Dermis lymphatic vessel endothelial cell (primary cell): Measurements from ENCODE around the gene CCNL2. TPM values are rescaled to one million over a fixed set of nuclear protein-coding genes. Genes with fewer than 3 reads are reported as not detected.

ENCODE experiments used
- total RNA-seq: library from RNA; depleted of rRNA; stranded (reverse); fragments of >200 nt; gene quantifications from 2 replicates; pipeline ENCODE4 v1.2.1, GENCODE V29; 2014

The CCNL2 gene
- 68.4 and 96.8 TPM in 2 replicates for total RNA-seq

GRCh38 chr1:1399187-1399871 lies at the start of gene CCNL2:
Gene CCNL2 (minus strand): TSS chr1:1399335. CDS start chr1:1399306, 29 bp downstream.

GRCh38 chr1:1435106-1435903 lies 36.2 kb upstream of the CCNL2 start, which contains the start of gene VWA1:
Gene VWA1 (plus strand): TSS chr1:1435690. CDS start chr1:1435749, 59 bp downstream.

GRCh38 chr1:1421147-1421906 lies 22.2 kb upstream of the CCNL2 start, which contains the start of gene ANKRD65:
Gene ANKRD65 (minus strand): TSS chr1:1421276. CDS start chr1:1421005, 271 bp downstream.

GRCh38 chr1:1406821-1407635 lies 7.9 kb upstream of the CCNL2 start, which contains the start of gene MRPL20:
Gene MRPL20 (minus strand): TSS chr1:1407293. CDS start chr1:1407217, 76 bp downstream.

GRCh38 chr1:1374929-1375662 lies 24.0 kb downstream of the CCNL2 start, which contains the start of gene AURKAIP1:
Gene AURKAIP1 (minus strand): TSS chr1:1375207. CDS start chr1:1374756, 451 bp downstream.

GRCh38 chr1:1358433-1359271 lies 40.5 kb downstream of the CCNL2 start, which contains the start of gene MXRA8:
Gene MXRA8 (minus strand): TSS chr1:1358555. CDS start chr1:1358504, 51 bp downstream.

GRCh38 chr1:1349256-1350012 lies 49.7 kb downstream of the CCNL2 start, which contains the start of gene DVL1:
Gene DVL1 (minus strand): TSS chr1:1349418. CDS start chr1:1349065, 353 bp downstream.

Other genes with a start within 250 kb of the CCNL2 start
- not detected in 2 replicates for gene TTLL10, start 225.5 kb downstream of the CCNL2 start, total RNA-seq
- 0.11 TPM in 1 of 2 replicates, not detected in the other for gene TNFRSF18, start 192.7 kb downstream of the CCNL2 start, total RNA-seq
- 1.2 and 1.7 TPM in 2 replicates for gene TNFRSF4, start 185.2 kb downstream of the CCNL2 start, total RNA-seq
- gene SDF4, start 167.3 kb downstream of the CCNL2 start, total RNA-seq: 79.1 and 94.0 TPM in 2 replicates
- 21.3 and 23.4 TPM in 2 replicates for gene B3GALT6, start 167.1 kb downstream of the CCNL2 start, total RNA-seq
- gene C1QTNF12, start 152.6 kb downstream of the CCNL2 start, total RNA-seq: 0.09 and 0.22 TPM in 2 replicates
- 27.4 and 32.7 TPM in 2 replicates for gene UBE2J2, start 125.5 kb downstream of the CCNL2 start, total RNA-seq
- gene SCNN1D, start 118.9 kb downstream of the CCNL2 start, total RNA-seq: 0.22 and 0.26 TPM in 2 replicates
- 14.3 and 14.4 TPM in 2 replicates for gene ACAP3, start 91.4 kb downstream of the CCNL2 start, total RNA-seq
- gene PUSL1, start 90.7 kb downstream of the CCNL2 start, total RNA-seq: 7.3 and 8.6 TPM in 2 replicates
- 51.3 and 52.0 TPM in 2 replicates for gene INTS11, start 74.7 kb downstream of the CCNL2 start, total RNA-seq
- 11.7 and 14.0 TPM in 2 replicates for gene CPTP, start 74.5 kb downstream of the CCNL2 start, total RNA-seq
- gene TAS1R3, start 68.1 kb downstream of the CCNL2 start, total RNA-seq: 0.09 and 0.11 TPM in 2 replicates
- gene DVL1, start 49.9 kb downstream of the CCNL2 start, total RNA-seq: 31.0 and 35.3 TPM in 2 replicates
- gene MXRA8, start 40.8 kb downstream of the CCNL2 start, total RNA-seq: 0.09 and 0.98 TPM in 2 replicates
- 67.6 and 68.1 TPM in 2 replicates for gene AURKAIP1, start 24.1 kb downstream of the CCNL2 start, total RNA-seq
- 86.6 and 91.1 TPM in 2 replicates for gene MRPL20, start 8.0 kb upstream of the CCNL2 start, total RNA-seq
- 0.11 and 0.34 TPM in 2 replicates for gene ANKRD65, start 21.9 kb upstream of the CCNL2 start, total RNA-seq
- gene VWA1, start 36.4 kb upstream of the CCNL2 start, total RNA-seq: 4.2 and 13.1 TPM in 2 replicates
- gene ATAD3C, start 50.4 kb upstream of the CCNL2 start, total RNA-seq: 0.11 and 0.52 TPM in 2 replicates
- 12.4 and 20.0 TPM in 2 replicates for gene ATAD3B, start 72.4 kb upstream of the CCNL2 start, total RNA-seq
- 13.1 and 19.4 TPM in 2 replicates for gene ATAD3A, start 112.8 kb upstream of the CCNL2 start, total RNA-seq
- 1.2 TPM in 2 replicates for gene TMEM240, start 141.3 kb upstream of the CCNL2 start, total RNA-seq
- 54.4 and 54.6 TPM in 2 replicates for gene SSU72, start 175.5 kb upstream of the CCNL2 start, total RNA-seq
- gene FNDC10, start 200.8 kb upstream of the CCNL2 start, total RNA-seq: 0.60 and 0.65 TPM in 2 replicates
- 33.8 and 35.0 TPM in 2 replicates for gene MIB2, start 216.2 kb upstream of the CCNL2 start, total RNA-seq
- gene MMP23B, start 232.8 kb upstream of the CCNL2 start, total RNA-seq: 0.17 and 1.1 TPM in 2 replicates